ENCODE measurements around the gene CNN3. TPM values are rescaled to one million over a fixed set of nuclear protein-coding genes. Genes with fewer than 3 reads are reported as not detected.

Gene CNN3
- polyA plus RNA-seq, 2 of the 4 experiments (the other 2 are of a cell fraction): 61.6 to 83.4 TPM

DNA sequence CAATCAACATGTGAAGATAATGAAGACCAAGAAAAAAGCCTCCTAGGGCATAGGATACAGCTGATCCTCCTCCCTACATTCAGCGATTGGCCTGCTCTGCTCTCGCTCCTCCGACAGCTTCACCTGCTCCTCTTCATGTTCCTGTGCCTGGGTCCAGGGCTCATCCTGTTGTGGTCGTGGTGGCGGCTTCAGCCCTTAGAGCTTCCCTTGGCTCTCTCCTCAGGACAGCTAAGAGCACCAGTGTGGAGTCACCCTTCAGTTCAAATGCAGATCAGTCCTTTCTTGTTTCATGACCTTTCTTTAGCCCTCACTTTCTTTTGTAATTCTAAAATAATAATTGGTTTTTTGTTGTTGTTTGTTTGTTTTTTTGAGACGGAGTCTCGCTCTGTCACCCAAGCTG lies 18.7 kb downstream of the CNN3 start:
- DNase-seq (ENCODE audit: low read depth in 1 of 2, low spot score in 1 of 2) (no peak), FAIRE-seq (no peak), ATAC-seq (no peak)
- H3K9me3 ChIP-seq: no peaks in the 10 kb centered on the region
- H3K4me1 ChIP-seq: peaks cover 13% of the 10 kb centered on the region; the same call in 2 of the 3 replicates
- no peak overlapping the region for H3K4me3 ChIP-seq
- H3K4me2 ChIP-seq: no peak overlapping the region
- TF ChIP-seq NPAS2 (CRISPR knock-in tag; IDR thresholded peaks at IDR 0.05; ENCODE audit: borderline replicate concordance): no peak
- no peak for TF ChIP-seq RNF2 (IDR thresholded peaks at IDR 0.05; ENCODE audit: borderline replicate concordance, low read depth)
- TF ChIP-seq, protein P1, sequence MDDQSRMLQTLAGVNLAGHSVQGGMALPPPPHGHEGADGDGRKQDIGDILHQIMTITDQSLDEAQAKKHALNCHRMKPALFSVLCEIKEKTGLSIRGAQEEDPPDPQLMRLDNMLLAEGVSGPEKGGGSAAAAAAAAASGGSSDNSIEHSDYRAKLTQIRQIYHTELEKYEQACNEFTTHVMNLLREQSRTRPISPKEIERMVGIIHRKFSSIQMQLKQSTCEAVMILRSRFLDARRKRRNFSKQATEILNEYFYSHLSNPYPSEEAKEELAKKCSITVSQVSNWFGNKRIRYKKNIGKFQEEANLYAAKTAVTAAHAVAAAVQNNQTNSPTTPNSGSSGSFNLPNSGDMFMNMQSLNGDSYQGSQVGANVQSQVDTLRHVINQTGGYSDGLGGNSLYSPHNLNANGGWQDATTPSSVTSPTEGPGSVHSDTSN (IDR thresholded peaks at IDR 0.05): no peak
- TF ChIP-seq EP300 (IDR thresholded peaks at IDR 0.05): no peak
- TF ChIP-seq KDM5A (IDR thresholded peaks at IDR 0.05): no peak
- no peak for TF ChIP-seq HEYL (CRISPR knock-in tag; IDR thresholded peaks at IDR 0.05)
- no peak overlapping the region for H3K27ac ChIP-seq
- POLR2A ChIA-PET: no interaction called here
- CTCF ChIA-PET: interaction anchor here (2.1 to 4.3 kb wide), 2 partner anchors 54 to 120 kb away, joined by 6 to 19 read pairs; no protein-coding TSS in a partner anchor
- WGBS (ENCODE audit: missing lambda C conversion rate): 95% methylated on average over 7 of the region's 7 CpGs

DNA sequence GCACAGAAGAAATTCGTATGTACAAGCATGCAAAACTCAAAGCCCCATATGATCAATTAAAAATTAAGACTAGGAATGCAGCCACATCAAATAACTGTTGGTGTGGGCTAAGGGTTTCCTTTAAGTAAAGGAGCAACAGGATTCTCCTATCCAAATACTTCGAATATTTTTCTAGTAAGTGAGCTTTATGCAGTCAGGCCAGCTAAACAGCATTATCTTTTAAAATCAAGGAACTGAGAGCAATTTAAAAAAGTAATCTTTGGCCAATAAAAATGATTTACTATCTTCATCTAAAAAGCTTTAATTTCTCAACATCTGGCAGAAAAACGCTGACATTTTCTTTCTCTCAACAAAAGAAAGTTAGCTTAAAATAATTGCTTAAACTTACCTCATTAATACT lies 19.8 kb downstream of the CNN3 start:
- TF ChIP-seq POLR2AphosphoS2 (conservative IDR thresholded peaks at IDR 0.05; ENCODE audit: low read length): no peak
- TF ChIP-seq SREBF2 (IDR thresholded peaks at IDR 0.05): no peak
- TF ChIP-seq SMC3 (IDR thresholded peaks at IDR 0.05): no peak
- no peak for TF ChIP-seq MAFK (IDR thresholded peaks at IDR 0.05; ENCODE audit: partially characterized antibody)
- no peak for TF ChIP-seq BCL3 (IDR thresholded peaks at IDR 0.05)
- TF ChIP-seq, protein P2, sequence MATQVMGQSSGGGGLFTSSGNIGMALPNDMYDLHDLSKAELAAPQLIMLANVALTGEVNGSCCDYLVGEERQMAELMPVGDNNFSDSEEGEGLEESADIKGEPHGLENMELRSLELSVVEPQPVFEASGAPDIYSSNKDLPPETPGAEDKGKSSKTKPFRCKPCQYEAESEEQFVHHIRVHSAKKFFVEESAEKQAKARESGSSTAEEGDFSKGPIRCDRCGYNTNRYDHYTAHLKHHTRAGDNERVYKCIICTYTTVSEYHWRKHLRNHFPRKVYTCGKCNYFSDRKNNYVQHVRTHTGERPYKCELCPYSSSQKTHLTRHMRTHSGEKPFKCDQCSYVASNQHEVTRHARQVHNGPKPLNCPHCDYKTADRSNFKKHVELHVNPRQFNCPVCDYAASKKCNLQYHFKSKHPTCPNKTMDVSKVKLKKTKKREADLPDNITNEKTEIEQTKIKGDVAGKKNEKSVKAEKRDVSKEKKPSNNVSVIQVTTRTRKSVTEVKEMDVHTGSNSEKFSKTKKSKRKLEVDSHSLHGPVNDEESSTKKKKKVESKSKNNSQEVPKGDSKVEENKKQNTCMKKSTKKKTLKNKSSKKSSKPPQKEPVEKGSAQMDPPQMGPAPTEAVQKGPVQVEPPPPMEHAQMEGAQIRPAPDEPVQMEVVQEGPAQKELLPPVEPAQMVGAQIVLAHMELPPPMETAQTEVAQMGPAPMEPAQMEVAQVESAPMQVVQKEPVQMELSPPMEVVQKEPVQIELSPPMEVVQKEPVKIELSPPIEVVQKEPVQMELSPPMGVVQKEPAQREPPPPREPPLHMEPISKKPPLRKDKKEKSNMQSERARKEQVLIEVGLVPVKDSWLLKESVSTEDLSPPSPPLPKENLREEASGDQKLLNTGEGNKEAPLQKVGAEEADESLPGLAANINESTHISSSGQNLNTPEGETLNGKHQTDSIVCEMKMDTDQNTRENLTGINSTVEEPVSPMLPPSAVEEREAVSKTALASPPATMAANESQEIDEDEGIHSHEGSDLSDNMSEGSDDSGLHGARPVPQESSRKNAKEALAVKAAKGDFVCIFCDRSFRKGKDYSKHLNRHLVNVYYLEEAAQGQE (IDR thresholded peaks at IDR 0.05): no peak
- TF ChIP-seq ZNF302 (CRISPR knock-in tag; IDR thresholded peaks at IDR 0.05): no peak
- no peak for TF ChIP-seq HEYL (CRISPR knock-in tag; IDR thresholded peaks at IDR 0.05)
- TF ChIP-seq RAD21 (conservative IDR thresholded peaks at IDR 0.05 in 1 of 2, IDR thresholded peaks at IDR 0.05 in 1 of 2): no peak
- no peak for TF ChIP-seq TP53 (CRISPR knock-in tag; IDR thresholded peaks at IDR 0.05)
- no peak for TF ChIP-seq ZFP36 (IDR thresholded peaks at IDR 0.05; ENCODE audit: borderline replicate concordance, partially characterized antibody)
- no peak for TF ChIP-seq RARB (CRISPR knock-in tag; IDR thresholded peaks at IDR 0.05)
- TF ChIP-seq FOXS1 (CRISPR knock-in tag; IDR thresholded peaks at IDR 0.05): no peak
- no peak for TF ChIP-seq KDM1A (IDR thresholded peaks at IDR 0.05; ENCODE audit: low read depth)
- TF ChIP-seq, protein P3, sequence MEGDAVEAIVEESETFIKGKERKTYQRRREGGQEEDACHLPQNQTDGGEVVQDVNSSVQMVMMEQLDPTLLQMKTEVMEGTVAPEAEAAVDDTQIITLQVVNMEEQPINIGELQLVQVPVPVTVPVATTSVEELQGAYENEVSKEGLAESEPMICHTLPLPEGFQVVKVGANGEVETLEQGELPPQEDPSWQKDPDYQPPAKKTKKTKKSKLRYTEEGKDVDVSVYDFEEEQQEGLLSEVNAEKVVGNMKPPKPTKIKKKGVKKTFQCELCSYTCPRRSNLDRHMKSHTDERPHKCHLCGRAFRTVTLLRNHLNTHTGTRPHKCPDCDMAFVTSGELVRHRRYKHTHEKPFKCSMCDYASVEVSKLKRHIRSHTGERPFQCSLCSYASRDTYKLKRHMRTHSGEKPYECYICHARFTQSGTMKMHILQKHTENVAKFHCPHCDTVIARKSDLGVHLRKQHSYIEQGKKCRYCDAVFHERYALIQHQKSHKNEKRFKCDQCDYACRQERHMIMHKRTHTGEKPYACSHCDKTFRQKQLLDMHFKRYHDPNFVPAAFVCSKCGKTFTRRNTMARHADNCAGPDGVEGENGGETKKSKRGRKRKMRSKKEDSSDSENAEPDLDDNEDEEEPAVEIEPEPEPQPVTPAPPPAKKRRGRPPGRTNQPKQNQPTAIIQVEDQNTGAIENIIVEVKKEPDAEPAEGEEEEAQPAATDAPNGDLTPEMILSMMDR (IDR thresholded peaks at IDR 0.05): no peak
- TF ChIP-seq HES2 (IDR thresholded peaks at IDR 0.05): no peak
- no peak for TF ChIP-seq EHMT2 (IDR thresholded peaks at IDR 0.05; ENCODE audit: low read depth)
- TF ChIP-seq HOXA7 (CRISPR knock-in tag; IDR thresholded peaks at IDR 0.05): no peak
- no peak for TF ChIP-seq CHD4 (IDR thresholded peaks at IDR 0.05; ENCODE audit: borderline replicate concordance)
- no peaks in the 10 kb centered on the region for H3K9me3 ChIP-seq
- H3K27ac ChIP-seq: no peak overlapping the region
- no peak overlapping the region for H3K4me3 ChIP-seq
- POLR2A ChIA-PET: no interaction called here
- FAIRE-seq: no peak
- no peak for DNase-seq (ENCODE audit: low read depth in 1 of 2, low spot score in 1 of 2)
- CTCF ChIA-PET: no interaction called here
- peaks cover 9% of the 10 kb centered on the region; the same call in 2 of the 3 replicates for H3K4me1 ChIP-seq
- ATAC-seq: no peak
- H3K4me2 ChIP-seq: no peak overlapping the region
- 91% methylated on average over 3 of the region's 3 CpGs for WGBS (ENCODE audit: missing lambda C conversion rate)

Data from A549 (cell line).